ENCODE measurements around the gene TBC1D2B. TPM values are rescaled to one million over a fixed set of nuclear protein-coding genes. Genes with fewer than 3 reads are reported as not detected.
"Not testable (repeated sequence)": the region's sequence is repeated elsewhere in the genome, so short reads cannot be mapped to it uniquely, and the experiment has no call there.

Gene TBC1D2B
- total RNA-seq, 1 donor from 2014 or later: 83.8 TPM

- intact Hi-C loops (cut with micrococcal nuclease): no loop called here
These were observed 69.3 kb downstream of the TBC1D2B start for GRCh38 chr15:78007964-78008886.

GRCh38 chr15:78007211-78007931 is 70.1 kb downstream of the TBC1D2B start:
- intact Hi-C loops (cut with micrococcal nuclease): no loop called here

GRCh38 chr15:78006567-78007205 is 70.8 kb downstream of the TBC1D2B start:
- intact Hi-C loops (cut with micrococcal nuclease): no loop called here

- intact Hi-C loops (cut with micrococcal nuclease): no loop called here
These were observed 72.4 kb downstream of the TBC1D2B start for GRCh38 chr15:78004919-78005634.

GRCh38 chr15:78004222-78004727 is 73.2 kb downstream of the TBC1D2B start:
- intact Hi-C loops (cut with micrococcal nuclease): no loop called here

GRCh38 chr15:78003539-78004008 is 73.9 kb downstream of the TBC1D2B start:
- intact Hi-C loops (cut with micrococcal nuclease): no loop called here

GRCh38 chr15:78002996-78003395 is 74.5 kb downstream of the TBC1D2B start:
- intact Hi-C loops (cut with micrococcal nuclease): no loop called here

- intact Hi-C loops (cut with micrococcal nuclease): no loop called here
These were observed 75.9 kb downstream of the TBC1D2B start for GRCh38 chr15:78001656-78002055.

GRCh38 chr15:78000927-78001249 is 76.6 kb downstream of the TBC1D2B start:
- intact Hi-C loops (cut with micrococcal nuclease): loop anchor here (1.0 kb wide), 1 partner anchor 107 kb away; no protein-coding TSS in a partner anchor

GRCh38 chr15:78000091-78000926 is 77.2 kb downstream of the TBC1D2B start:
- intact Hi-C loops (cut with micrococcal nuclease): loop anchor here (1.0 kb wide), 1 partner anchor 108 kb away; no protein-coding TSS in a partner anchor

- intact Hi-C loops (cut with micrococcal nuclease): no loop called here
These were observed 78.0 kb downstream of the TBC1D2B start for GRCh38 chr15:77999486-77999885.

GRCh38 chr15:77998592-77998991 is 78.9 kb downstream of the TBC1D2B start:
- intact Hi-C loops (cut with micrococcal nuclease): no loop called here

- intact Hi-C loops (cut with micrococcal nuclease): not testable (repeated sequence)
These were observed 79.6 kb downstream of the TBC1D2B start for GRCh38 chr15:77997761-77998554.

- intact Hi-C loops (cut with micrococcal nuclease): not testable (repeated sequence)
These were observed 80.3 kb downstream of the TBC1D2B start for GRCh38 chr15:77997221-77997620.

- intact Hi-C loops (cut with micrococcal nuclease): not testable (repeated sequence)
These were observed 80.8 kb downstream of the TBC1D2B start for GRCh38 chr15:77996713-77997171.

- intact Hi-C loops (cut with micrococcal nuclease): not testable (repeated sequence)
These were observed 81.3 kb downstream of the TBC1D2B start for GRCh38 chr15:77996226-77996625.

- intact Hi-C loops (cut with micrococcal nuclease): not testable (repeated sequence)
These were observed 82.0 kb downstream of the TBC1D2B start for GRCh38 chr15:77995537-77995918.

GRCh38 chr15:77994893-77995536 is 82.5 kb downstream of the TBC1D2B start:
- intact Hi-C loops (cut with micrococcal nuclease): not testable (repeated sequence)
